ENCODE data around the gene RIPOR2. TPM values are rescaled to one million over a fixed set of nuclear protein-coding genes. Genes with fewer than 3 reads are reported as not detected.

The RIPOR2 gene
- total and polyA plus RNA-seq, 5 donors = 0.59 to 2.9 (median 2.4) TPM

- H3K4me3 ChIP-seq (ENCODE audit: low read length) = no peak overlapping the region
- intact Hi-C loops (cut with DNase I) = no loop called here
- no peaks in the 10 kb centered on the region for H3K9me3 ChIP-seq (ENCODE audit: control insufficient read depth, low read length)
- ATAC-seq = no peak
- 68% methylated on average over 2 of the region's 2 CpGs for WGBS
- H3K27ac ChIP-seq (ENCODE audit: low read length) = no peak overlapping the region
- H3K4me1 ChIP-seq (ENCODE audit: control insufficient read depth, insufficient read depth, low read length) = no peaks in the 10 kb centered on the region
- DNase-seq = no peak
- H3K27me3 ChIP-seq (ENCODE audit: control insufficient read depth, insufficient read depth) = no peaks in the 10 kb centered on the region
Measured at GRCh38 chr6:24969343-24969860, 33.6 kb upstream of the RIPOR2 start.

GRCh38 chr6:24968783-24969182, 33.0 kb upstream of the RIPOR2 start:
- no peak overlapping the region for H3K27ac ChIP-seq (ENCODE audit: low read length)
- H3K27me3 ChIP-seq (ENCODE audit: control insufficient read depth, insufficient read depth) = no peaks in the 10 kb centered on the region
- no peaks in the 10 kb centered on the region for H3K4me1 ChIP-seq (ENCODE audit: control insufficient read depth, insufficient read depth, low read length)
- H3K4me3 ChIP-seq (ENCODE audit: low read length) = no peak overlapping the region
- intact Hi-C loops (cut with DNase I) = no loop called here
- 85% methylated on average over 5 of the region's 5 CpGs for WGBS
- no peak for ATAC-seq
- DNase-seq = no peak
- no peaks in the 10 kb centered on the region for H3K9me3 ChIP-seq (ENCODE audit: control insufficient read depth, low read length)

- Histone ChIP-seq H3K27ac (ENCODE audit: low read length) (no peak overlapping the region), H3K4me3 (ENCODE audit: low read length) (no peak overlapping the region), H3K4me1 (ENCODE audit: control insufficient read depth, insufficient read depth, low read length) (no peaks in the 10 kb centered on the region), H3K9me3 (ENCODE audit: control insufficient read depth, low read length) (no peaks in the 10 kb centered on the region), H3K27me3 (ENCODE audit: control insufficient read depth, insufficient read depth) (no peaks in the 10 kb centered on the region)
- no peak for DNase-seq
- intact Hi-C loops (cut with DNase I) = no loop called here
- WGBS = 56% methylated on average over 1 of the region's 1 CpG
- no peak for ATAC-seq
Measured at GRCh38 chr6:24967211-24967610, 31.5 kb upstream of the RIPOR2 start.

- 90% methylated on average over 4 of the region's 4 CpGs for whole genome bisulfite sequencing
Measured at GRCh38 chr6:24966381-24966780, 30.6 kb upstream of the RIPOR2 start.

GRCh38 chr6:24963887-24964570, 28.3 kb upstream of the RIPOR2 start:
- no peak overlapping the region for H3K27ac ChIP-seq (ENCODE audit: low read length)
- intact Hi-C loops (cut with DNase I) = no loop called here
- H3K9me3 ChIP-seq (ENCODE audit: control insufficient read depth, low read length) = no peaks in the 10 kb centered on the region
- H3K4me3 ChIP-seq (ENCODE audit: low read length) = no peak overlapping the region
- WGBS = 90% methylated on average over 6 of the region's 6 CpGs
- ATAC-seq (no peak), DNase-seq (no peak)
- no peaks in the 10 kb centered on the region for H3K4me1 ChIP-seq (ENCODE audit: control insufficient read depth, insufficient read depth, low read length)
- no peaks in the 10 kb centered on the region for H3K27me3 ChIP-seq (ENCODE audit: control insufficient read depth, insufficient read depth)

More at GRCh38 chr6:24966381-24966780, 30.6 kb upstream of the RIPOR2 start:
- intact Hi-C loops (cut with DNase I) = no loop called here
- no peak for DNase-seq
- Histone ChIP-seq H3K27ac (ENCODE audit: low read length) (no peak overlapping the region), H3K27me3 (ENCODE audit: control insufficient read depth, insufficient read depth) (no peaks in the 10 kb centered on the region), H3K9me3 (ENCODE audit: control insufficient read depth, low read length) (no peaks in the 10 kb centered on the region), H3K4me1 (ENCODE audit: control insufficient read depth, insufficient read depth, low read length) (no peaks in the 10 kb centered on the region), H3K4me3 (ENCODE audit: low read length) (no peak overlapping the region)
- ATAC-seq = no peak

- Histone ChIP-seq H3K27ac (ENCODE audit: low read length) (no peak overlapping the region), H3K9me3 (ENCODE audit: control insufficient read depth, low read length) (no peaks in the 10 kb centered on the region), H3K4me1 (ENCODE audit: control insufficient read depth, insufficient read depth, low read length) (no peaks in the 10 kb centered on the region), H3K27me3 (ENCODE audit: control insufficient read depth, insufficient read depth) (no peaks in the 10 kb centered on the region), H3K4me3 (ENCODE audit: low read length) (no peak overlapping the region)
- WGBS = 93% methylated on average over 1 of the region's 1 CpG
- DNase-seq = no peak
- intact Hi-C loops (cut with DNase I) = no loop called here
- no peak for ATAC-seq
Measured at GRCh38 chr6:24963339-24963738, 27.6 kb upstream of the RIPOR2 start.

- no peaks in the 10 kb centered on the region for H3K4me1 ChIP-seq (ENCODE audit: control insufficient read depth, insufficient read depth, low read length)
- DNase-seq (no peak), ATAC-seq (no peak)
- no peaks in the 10 kb centered on the region for H3K27me3 ChIP-seq (ENCODE audit: control insufficient read depth, insufficient read depth)
- H3K4me3 ChIP-seq (ENCODE audit: low read length) = no peak overlapping the region
- H3K27ac ChIP-seq (ENCODE audit: low read length) = no peak overlapping the region
- no peaks in the 10 kb centered on the region for H3K9me3 ChIP-seq (ENCODE audit: control insufficient read depth, low read length)
- intact Hi-C loops (cut with DNase I) = no loop called here
- WGBS = 72% methylated on average over 5 of the region's 5 CpGs
Measured at GRCh38 chr6:24961852-24962251, 26.1 kb upstream of the RIPOR2 start.

- Histone ChIP-seq H3K27ac (ENCODE audit: low read length) (no peak overlapping the region), H3K4me1 (ENCODE audit: control insufficient read depth, insufficient read depth, low read length) (no peaks in the 10 kb centered on the region), H3K27me3 (ENCODE audit: control insufficient read depth, insufficient read depth) (no peaks in the 10 kb centered on the region), H3K9me3 (ENCODE audit: control insufficient read depth, low read length) (no peaks in the 10 kb centered on the region), H3K4me3 (ENCODE audit: low read length) (no peak overlapping the region)
- intact Hi-C loops (cut with DNase I) = no loop called here
- peak in 1 of 3 donors; percentile 54 for DNase-seq
- WGBS = 52% methylated on average over 3 of the region's 3 CpGs
- ATAC-seq = no peak
Measured at GRCh38 chr6:24960991-24961475, 25.3 kb upstream of the RIPOR2 start.

GRCh38 chr6:24959319-24959718, 23.6 kb upstream of the RIPOR2 start:
- H3K4me1 ChIP-seq (ENCODE audit: control insufficient read depth, insufficient read depth, low read length) = no peaks in the 10 kb centered on the region
- no peak for ATAC-seq
- 53% methylated on average over 1 of the region's 1 CpG for WGBS
- H3K27me3 ChIP-seq (ENCODE audit: control insufficient read depth, insufficient read depth) = no peaks in the 10 kb centered on the region
- H3K9me3 ChIP-seq (ENCODE audit: control insufficient read depth, low read length) = no peaks in the 10 kb centered on the region
- no peak overlapping the region for H3K27ac ChIP-seq (ENCODE audit: low read length)
- no peak overlapping the region for H3K4me3 ChIP-seq (ENCODE audit: low read length)
- intact Hi-C loops (cut with DNase I) = no loop called here
- DNase-seq = no peak

GRCh38 chr6:24957199-24957598, 21.4 kb upstream of the RIPOR2 start:
- H3K27me3 ChIP-seq (ENCODE audit: control insufficient read depth, insufficient read depth) = no peaks in the 10 kb centered on the region
- no peak overlapping the region for H3K4me3 ChIP-seq (ENCODE audit: low read length)
- DNase-seq (no peak), ATAC-seq (no peak)
- no peaks in the 10 kb centered on the region for H3K4me1 ChIP-seq (ENCODE audit: control insufficient read depth, insufficient read depth, low read length)
- no peak overlapping the region for H3K27ac ChIP-seq (ENCODE audit: low read length)
- 84% methylated on average over 3 of the region's 3 CpGs for WGBS
- H3K9me3 ChIP-seq (ENCODE audit: control insufficient read depth, low read length) = no peaks in the 10 kb centered on the region
- intact Hi-C loops (cut with DNase I) = no loop called here

GRCh38 chr6:24953726-24954125, 18.0 kb upstream of the RIPOR2 start:
- 89% methylated on average over 3 of the region's 3 CpGs for WGBS
- no peak for DNase-seq
- ATAC-seq = no peak
- no peaks in the 10 kb centered on the region for H3K4me1 ChIP-seq (ENCODE audit: control insufficient read depth, insufficient read depth, low read length)
- H3K4me3 ChIP-seq (ENCODE audit: low read length) = no peak overlapping the region
- H3K9me3 ChIP-seq (ENCODE audit: control insufficient read depth, low read length) = no peaks in the 10 kb centered on the region
- intact Hi-C loops (cut with DNase I) = no loop called here
- H3K27me3 ChIP-seq (ENCODE audit: control insufficient read depth, insufficient read depth) = no peaks in the 10 kb centered on the region
- H3K27ac ChIP-seq (ENCODE audit: low read length) = no peak overlapping the region
